Effector memory CD4-positive, alpha-beta T cell (primary cell): ENCODE data around the gene LSS.
"Not testable (repeated sequence)": the region's sequence is repeated elsewhere in the genome, so short reads cannot be mapped to it uniquely, and the experiment has no call there.

Experiments
- DNase-seq, 3 donors: peaks; one replicate each; pipeline ENCODE4 v3.0.0-alpha.2; 2020
- H3K27ac ChIP-seq: 2 replicates; pipeline ENCODE4 v1.7.0; 2013; ENCODE audit warnings: mild to moderate bottlenecking, low read length, moderate library complexity; ENCODE audit not compliant: insufficient read depth, poor library complexity, severe bottlenecking
- H3K27me3 ChIP-seq: replicated peaks from 2 replicates; pipeline ENCODE4 v1.7.0; 2013; ENCODE audit warnings: mild to moderate bottlenecking, low read length; ENCODE audit not compliant: insufficient read depth, control insufficient read depth, poor library complexity, severe bottlenecking
- H3K36me3 ChIP-seq: 2 replicates; pipeline ENCODE4 v1.7.0; 2013; ENCODE audit warnings: mild to moderate bottlenecking, low read length, moderate library complexity; ENCODE audit not compliant: control insufficient read depth, insufficient read depth
- H3K4me1 ChIP-seq: 2 replicates; pipeline ENCODE4 v1.7.0; 2013; ENCODE audit warnings: low read length, mild to moderate bottlenecking; ENCODE audit not compliant: control insufficient read depth, insufficient read depth, poor library complexity, severe bottlenecking
- H3K4me3 ChIP-seq: 2 replicates; pipeline ENCODE4 v1.7.0; 2013; ENCODE audit warnings: low read length, low read depth, mild to moderate bottlenecking; ENCODE audit not compliant: insufficient read depth, poor library complexity, severe bottlenecking
- H3K9me3 ChIP-seq: 2 replicates; pipeline ENCODE4 v1.7.0; 2013; ENCODE audit warnings: mild to moderate bottlenecking, low read length, moderate library complexity; ENCODE audit not compliant: control insufficient read depth

The LSS gene

DNA sequence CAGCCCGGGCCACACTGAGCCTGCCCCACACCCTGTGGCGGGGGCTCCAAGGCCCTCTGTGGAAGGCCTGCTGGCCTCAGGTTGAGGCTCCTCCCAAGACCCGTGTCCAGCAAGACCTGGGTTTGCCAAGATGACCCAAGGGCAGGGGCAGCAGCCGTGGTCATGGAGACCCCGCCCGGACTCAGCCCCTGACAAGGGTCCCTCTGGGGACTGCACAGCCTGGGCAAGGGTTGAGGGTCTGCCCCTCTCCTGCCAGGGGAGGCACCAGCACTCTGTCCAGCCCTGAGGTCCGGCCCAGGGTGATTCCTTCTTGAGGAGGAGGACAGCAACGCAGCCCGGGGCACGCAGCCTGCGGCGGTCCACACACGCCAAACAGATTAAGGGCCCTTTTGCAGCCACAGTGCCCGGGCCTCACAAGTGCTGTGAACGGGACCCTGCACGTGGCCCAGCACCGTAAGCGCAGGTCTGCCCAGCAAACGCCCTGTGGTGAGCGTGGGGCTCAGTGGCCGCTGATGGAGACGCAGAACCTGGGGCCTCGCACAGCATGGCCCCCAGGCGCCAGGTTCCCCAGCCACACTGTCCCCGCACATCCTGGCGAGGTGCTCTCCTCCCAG is 47.7 kb downstream of the LSS start:
- Histone ChIP-seq H3K4me3 (no peak overlapping the region), H3K9me3 (no peaks in the 10 kb centered on the region), H3K4me1 (no peaks in the 10 kb centered on the region), H3K27me3 (no peaks in the 10 kb centered on the region), H3K27ac (no peak overlapping the region), H3K36me3 (no peaks in the 10 kb centered on the region)
- DNase-seq = no peak

DNA sequence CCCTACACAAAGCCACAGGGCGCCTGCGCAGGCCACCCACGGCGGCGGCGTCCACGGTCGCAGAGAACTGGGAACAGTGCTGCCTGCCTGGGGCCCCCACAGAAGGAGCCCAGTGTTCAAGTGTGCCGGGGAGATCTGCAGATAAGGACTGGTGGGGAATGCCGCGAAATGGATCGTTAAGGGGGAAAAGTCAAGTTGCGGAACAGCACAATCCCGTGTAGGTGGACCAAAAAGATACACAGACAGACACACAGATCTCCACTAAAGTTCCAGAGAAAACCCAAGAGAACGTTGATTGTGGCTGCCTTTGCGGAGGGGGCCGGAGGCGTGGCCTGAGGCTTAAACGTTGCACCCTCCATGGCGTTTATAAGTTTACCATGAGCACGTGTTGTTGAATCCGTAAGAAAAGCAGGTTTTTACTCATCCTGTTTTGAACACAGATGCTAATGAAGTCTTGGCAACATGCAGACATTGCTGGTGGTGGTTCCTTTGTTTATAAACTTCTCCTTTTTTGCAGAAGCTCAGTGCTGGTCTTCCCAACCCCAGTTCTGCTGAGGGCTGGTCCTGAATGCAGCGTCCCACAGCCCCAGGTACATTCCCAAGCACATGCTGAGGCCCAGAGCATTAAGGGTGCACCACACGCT is 48.4 kb downstream of the LSS start:
- Histone ChIP-seq H3K4me3 (no peak overlapping the region), H3K27ac (no peak overlapping the region), H3K27me3 (no peaks in the 10 kb centered on the region), H3K4me1 (no peaks in the 10 kb centered on the region), H3K36me3 (no peaks in the 10 kb centered on the region), H3K9me3 (no peaks in the 10 kb centered on the region)
- DNase-seq = no peak

- Histone ChIP-seq H3K9me3 (no peaks in the 10 kb centered on the region), H3K4me3 (no peak overlapping the region), H3K36me3 (no peaks in the 10 kb centered on the region), H3K4me1 (no peaks in the 10 kb centered on the region), H3K27me3 (no peaks in the 10 kb centered on the region), H3K27ac (no peak overlapping the region)
- DNase-seq = no peak
These were observed 48.9 kb downstream of the LSS start for GRCh38 chr21:46179708-46180078.

DNA sequence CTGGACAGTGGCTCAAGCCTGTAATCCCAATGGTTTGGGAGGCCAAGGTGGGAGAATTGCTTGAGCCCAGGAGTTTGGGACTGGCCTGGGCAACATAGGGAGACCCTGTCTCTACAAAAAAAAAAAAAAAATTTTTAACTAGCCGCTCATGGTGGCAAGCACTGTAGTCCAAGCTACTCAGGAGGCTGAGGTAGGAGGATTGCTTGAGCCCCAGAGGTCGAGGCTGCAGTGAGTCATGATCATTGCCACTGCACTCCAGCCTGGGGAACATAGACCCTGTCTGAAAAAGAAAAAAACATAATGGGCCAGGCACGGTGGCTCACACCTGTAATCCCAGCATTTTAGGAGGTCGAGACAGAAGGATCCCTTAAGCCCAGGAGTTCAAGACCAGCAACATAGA is 49.6 kb downstream of the LSS start:
- Histone ChIP-seq H3K36me3 (no peaks in the 10 kb centered on the region), H3K9me3 (no peaks in the 10 kb centered on the region)

DNA sequence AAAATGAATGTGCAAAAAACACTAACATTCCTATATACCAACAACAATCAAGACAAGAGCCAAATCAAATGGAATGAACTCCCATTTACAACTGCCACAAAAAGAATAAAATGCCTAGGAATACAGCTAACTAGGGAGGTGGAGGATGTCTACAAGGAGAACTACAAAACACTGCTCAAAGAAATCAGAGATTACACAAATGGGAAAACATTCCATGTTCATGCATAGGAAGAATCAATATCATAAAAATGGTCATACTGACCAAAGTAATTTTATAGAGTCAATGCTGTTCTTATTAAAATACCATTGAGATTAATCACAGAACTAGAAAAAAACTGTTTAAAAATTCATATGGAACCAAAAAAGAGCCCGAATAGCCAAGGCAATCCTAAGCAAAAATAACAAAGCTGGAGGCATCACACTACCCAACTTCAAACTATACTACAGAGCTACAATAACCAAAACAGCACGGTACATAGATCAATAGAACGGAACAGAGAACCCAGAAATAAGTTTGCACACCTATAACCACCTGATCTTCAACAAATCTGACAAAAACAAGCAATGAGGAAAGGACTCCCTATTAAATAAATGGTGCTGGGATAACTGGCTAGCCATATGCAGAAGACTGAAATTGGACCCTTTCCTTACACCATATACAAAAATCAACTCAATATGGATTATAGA is 52.0 kb downstream of the LSS start:
- H3K27me3 ChIP-seq, H3K4me1 ChIP-seq, H3K4me3 ChIP-seq, H3K36me3 ChIP-seq, H3K9me3 ChIP-seq, DNase-seq, H3K27ac ChIP-seq: not testable (repeated sequence)

More for the DNA sequence above, 49.6 kb downstream of the LSS start:
- Histone ChIP-seq H3K27me3 (no peaks in the 10 kb centered on the region), H3K4me3 (no peak overlapping the region), H3K27ac (no peak overlapping the region), H3K4me1 (no peaks in the 10 kb centered on the region)
- no peak for DNase-seq

GRCh38 chr21:46173573-46173972 is 55.0 kb downstream of the LSS start:
- Histone ChIP-seq H3K27ac (no peak overlapping the region), H3K27me3 (no peaks in the 10 kb centered on the region), H3K4me3 (no peak overlapping the region), H3K9me3 (no peaks in the 10 kb centered on the region), H3K4me1 (no peaks in the 10 kb centered on the region), H3K36me3 (no peaks in the 10 kb centered on the region)
- DNase-seq = no peak

DNA sequence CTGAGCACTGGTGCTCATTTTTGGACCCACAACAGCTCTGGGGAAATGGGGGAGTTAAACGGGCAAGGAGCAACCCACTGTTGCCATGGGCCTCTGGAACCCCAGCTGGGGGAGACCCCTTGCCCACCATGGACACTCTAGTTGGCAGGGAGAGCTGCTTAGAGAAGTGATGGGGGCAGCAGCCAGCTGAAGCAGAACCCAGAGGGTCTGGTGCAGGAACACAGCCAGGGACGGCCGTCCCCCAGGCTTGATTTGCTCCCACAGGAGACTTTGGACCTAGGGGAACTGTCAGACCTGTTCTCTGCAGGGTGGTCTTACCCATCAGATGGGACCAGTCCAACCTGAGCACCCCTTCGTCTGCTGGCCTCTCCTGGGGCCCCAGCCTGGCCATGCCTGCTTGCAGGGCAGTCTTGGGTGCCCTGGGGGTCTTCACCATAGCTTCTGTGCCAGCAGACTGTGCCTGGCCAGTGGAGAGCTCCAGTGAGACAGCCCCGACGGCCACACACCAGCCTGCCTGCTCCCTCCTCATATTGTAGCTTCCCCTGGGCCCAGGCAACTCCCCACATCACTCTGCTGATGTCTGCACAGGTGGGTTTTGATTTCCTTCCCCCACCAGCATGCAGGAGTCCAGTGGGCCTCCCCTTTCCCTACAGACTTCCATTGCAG is 55.6 kb downstream of the LSS start:
- H3K4me3 ChIP-seq = no peak overlapping the region
- H3K27me3 ChIP-seq = no peaks in the 10 kb centered on the region
- no peaks in the 10 kb centered on the region for H3K4me1 ChIP-seq
- H3K27ac ChIP-seq = no peak overlapping the region
- no peaks in the 10 kb centered on the region for H3K36me3 ChIP-seq
- H3K9me3 ChIP-seq = no peaks in the 10 kb centered on the region
- no peak for DNase-seq

- no peak overlapping the region for H3K27ac ChIP-seq
- H3K36me3 ChIP-seq = no peaks in the 10 kb centered on the region
- no peaks in the 10 kb centered on the region for H3K4me1 ChIP-seq
- no peaks in the 10 kb centered on the region for H3K9me3 ChIP-seq
- no peak overlapping the region for H3K4me3 ChIP-seq
- no peaks in the 10 kb centered on the region for H3K27me3 ChIP-seq
- DNase-seq = no peak
These were observed 56.3 kb downstream of the LSS start for GRCh38 chr21:46171996-46172862.

- no peak for DNase-seq
- Histone ChIP-seq H3K9me3 (no peaks in the 10 kb centered on the region), H3K27ac (no peak overlapping the region), H3K36me3 (no peaks in the 10 kb centered on the region), H3K27me3 (no peaks in the 10 kb centered on the region), H3K4me1 (no peaks in the 10 kb centered on the region), H3K4me3 (no peak overlapping the region)
These were observed 57.0 kb downstream of the LSS start for GRCh38 chr21:46171585-46171984.
